DLD1 (cell line): ENCODE data around the gene YIF1A.

ENCODE experiments used
- in situ Hi-C: cut with HindIII; loops from 2 replicates; pipeline ENCODE4 v1.10.0; 2017; ENCODE audit warnings: low sequenced_read_pairs

Gene YIF1A

GRCh38 chr11:66287211-66287888 is 1.6 kb downstream of the YIF1A start:
- in situ Hi-C loops, result no loop called here

- in situ Hi-C loops, result no loop called here
Observed at GRCh38 chr11:66286699-66287098, 2.2 kb downstream of the YIF1A start.

- in situ Hi-C loops, result no loop called here
Observed at GRCh38 chr11:66285250-66285947, 3.5 kb downstream of the YIF1A start.

GRCh38 chr11:66284526-66285078 is 4.3 kb downstream of the YIF1A start:
- in situ Hi-C loops, result no loop called here

GRCh38 chr11:66283461-66284105 is 5.4 kb downstream of the YIF1A start:
- in situ Hi-C loops, result no loop called here

- in situ Hi-C loops, result no loop called here
Observed at GRCh38 chr11:66282468-66283455, 6.2 kb downstream of the YIF1A start.

GRCh38 chr11:66281776-66282467 is 7.0 kb downstream of the YIF1A start:
- in situ Hi-C loops, result no loop called here

GRCh38 chr11:66281001-66281400 is 7.9 kb downstream of the YIF1A start:
- in situ Hi-C loops, result no loop called here

GRCh38 chr11:66280428-66280827 is 8.5 kb downstream of the YIF1A start:
- in situ Hi-C loops, result no loop called here

- in situ Hi-C loops, result loop anchor here (10.0 kb wide), 1 partner anchor 56 kb away; the partner anchor contains the start of gene RIN1
Observed at GRCh38 chr11:66279092-66279734, 9.7 kb downstream of the YIF1A start.

- in situ Hi-C loops, result loop anchor here (10.0 kb wide), 1 partner anchor 56 kb away; the partner anchor contains the start of gene RIN1
Observed at GRCh38 chr11:66278363-66279091, 10.4 kb downstream of the YIF1A start.

GRCh38 chr11:66277471-66278362 is 11.2 kb downstream of the YIF1A start, which contains the start of gene CNIH2:
TSS of gene CNIH2 (plus strand) at chr11:66278175. CDS start at chr11:66278457, 282 bp downstream.
- in situ Hi-C loops, result loop anchor here (10.0 kb wide), 1 partner anchor 57 kb away; the partner anchor contains the start of gene RIN1

- in situ Hi-C loops, result loop anchor here (10.0 kb wide), 1 partner anchor 58 kb away; the partner anchor contains the start of gene RIN1
Observed at GRCh38 chr11:66277064-66277463, 11.9 kb downstream of the YIF1A start.

GRCh38 chr11:66276619-66277018 is 12.3 kb downstream of the YIF1A start:
- in situ Hi-C loops, result loop anchor here (10.0 kb wide), 1 partner anchor 58 kb away; the partner anchor contains the start of gene RIN1

- in situ Hi-C loops, result loop anchor here (10.0 kb wide), 1 partner anchor 59 kb away; the partner anchor contains the start of gene RIN1
Observed at GRCh38 chr11:66275984-66276612, 12.8 kb downstream of the YIF1A start.

- in situ Hi-C loops, result loop anchor here (10.0 kb wide), 1 partner anchor 59 kb away; the partner anchor contains the start of gene RIN1
Observed at GRCh38 chr11:66275396-66275795, 13.5 kb downstream of the YIF1A start.
